Fibroblast of skin of left biceps (primary cell): Measurements from ENCODE around the gene TBX4.
"Not testable (repeated sequence)": the region's sequence is repeated elsewhere in the genome, so short reads cannot be mapped to it uniquely, and the experiment has no call there.

Experiments used
- DNase-seq, 2 experiments: peaks; one replicate each; pipeline ENCODE4 v3.0.0-alpha.2; 2013; ENCODE audit warnings: low read depth in 2 of 2

Gene TBX4

GRCh38 chr17:61429274-61429673 is 22.9 kb upstream of the TBX4 start:
- DNase-seq = no peak

GRCh38 chr17:61429831-61430230 is 22.4 kb upstream of the TBX4 start:
- not testable (repeated sequence) for DNase-seq

- no peak for DNase-seq
Observed at GRCh38 chr17:61431594-61432311, 20.5 kb upstream of the TBX4 start.

- DNase-seq = no peak
Observed at GRCh38 chr17:61436273-61436672, 15.9 kb upstream of the TBX4 start.

GRCh38 chr17:61436995-61437704 is 15.1 kb upstream of the TBX4 start:
- DNase-seq = no peak

- no peak for DNase-seq
Observed at GRCh38 chr17:61440697-61441096, 11.5 kb upstream of the TBX4 start.

- DNase-seq = not testable (repeated sequence)
Observed at GRCh38 chr17:61441507-61441906, 10.7 kb upstream of the TBX4 start.

GRCh38 chr17:61442136-61442775 is 10.0 kb upstream of the TBX4 start:
- DNase-seq = no peak

GRCh38 chr17:61442878-61443474 is 9.2 kb upstream of the TBX4 start:
- no peak for DNase-seq

GRCh38 chr17:61443475-61443882 is 8.7 kb upstream of the TBX4 start:
- no peak for DNase-seq

GRCh38 chr17:61444075-61444474 is 8.1 kb upstream of the TBX4 start:
- DNase-seq = no peak

- DNase-seq = no peak
Observed at GRCh38 chr17:61444831-61445230, 7.4 kb upstream of the TBX4 start.

- no peak for DNase-seq
Observed at GRCh38 chr17:61447358-61447757, 4.9 kb upstream of the TBX4 start.

- no peak for DNase-seq
Observed at GRCh38 chr17:61448042-61448441, 4.2 kb upstream of the TBX4 start.

GRCh38 chr17:61449140-61449539 is 3.1 kb upstream of the TBX4 start:
- not testable (repeated sequence) for DNase-seq

GRCh38 chr17:61449707-61450640 is 2.2 kb upstream of the TBX4 start:
- DNase-seq = no peak

- DNase-seq = no peak
Observed at GRCh38 chr17:61450641-61451537, 1.3 kb upstream of the TBX4 start.

GRCh38 chr17:61451538-61452300 is 503 bp upstream of the TBX4 start:
- no peak for DNase-seq

GRCh38 chr17:61453566-61454380 is 1.6 kb downstream of the TBX4 start:
- DNase-seq = no peak
